ENCODE measurements around the gene PRSS27. TPM values are rescaled to one million over a fixed set of nuclear protein-coding genes. Genes with fewer than 3 reads are reported as not detected.

PRSS27 gene
- total and polyA plus RNA-seq, 2 of the 4 experiments (the other 2 are of a cell fraction): under 0.01 to 0.58 TPM

DNA sequence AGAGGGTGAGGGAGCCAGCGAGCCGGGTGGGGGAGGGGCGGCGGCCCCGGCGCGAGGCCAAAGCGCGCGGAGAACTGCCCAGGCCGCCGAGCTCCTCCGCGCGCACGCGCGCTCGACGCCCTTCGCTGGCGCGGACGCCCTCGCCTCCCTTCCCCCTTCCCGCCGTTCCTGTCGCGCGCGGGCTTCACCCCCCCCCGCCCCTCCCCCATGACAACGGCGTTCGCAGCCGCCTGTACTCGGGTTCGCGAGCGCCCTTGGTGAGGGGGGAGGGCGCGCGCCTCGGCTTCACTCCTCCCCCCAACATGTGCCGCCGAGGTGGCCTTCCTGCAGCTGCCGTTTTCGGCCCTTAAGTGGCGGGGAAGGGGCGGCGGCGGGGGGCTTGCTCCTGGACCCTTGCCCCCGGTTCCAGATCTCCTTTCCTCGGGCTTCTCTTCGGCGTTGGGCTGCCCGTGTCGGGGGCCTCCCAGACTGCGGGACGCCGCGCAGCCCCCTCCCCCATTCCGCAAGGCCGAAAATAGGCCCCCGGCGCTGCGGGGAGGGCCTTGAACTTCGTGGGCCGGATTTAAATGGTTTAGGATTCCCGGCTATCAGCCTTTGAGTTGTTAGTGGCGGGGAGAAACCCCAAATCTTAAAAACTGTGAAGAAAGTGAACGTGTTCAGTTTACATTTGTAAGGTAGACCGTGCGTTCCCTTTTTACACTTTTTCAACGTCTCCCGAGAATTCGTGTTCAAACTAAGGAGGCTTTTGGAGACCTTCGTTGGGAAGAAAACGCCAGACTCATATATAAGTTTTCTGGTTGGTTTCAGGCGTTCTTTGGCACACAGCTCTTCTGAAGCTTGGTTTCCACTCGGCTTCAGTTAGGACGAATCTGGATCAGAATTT lies 33.1 kb upstream of the PRSS27 start:
- peak overlapping the region; percentile 38 to 54; a peak in 3 of 4 replicates for H4K8ac ChIP-seq (ENCODE audit: low read depth in 2 of 2, low read length in 2 of 2)
- CTCF ChIA-PET: no interaction called here
- peak overlapping the region; percentile 86 for H3K23ac ChIP-seq (ENCODE audit: low read depth, low read length)
- peaks cover 14% of the 10 kb centered on the region for H3K9me1 ChIP-seq (ENCODE audit: insufficient read depth, low read length)
- POLR2A ChIA-PET (ENCODE audit: unreplicated experiment): interaction anchor here (0.6 to 1.4 kb wide), 5 partner anchors 10 to 1175 kb away, joined by 3 to 8 read pairs (median 4); no protein-coding TSS in a partner anchor
- no peak overlapping the region; the same call in none of the 2 replicates for H3K18ac ChIP-seq (ENCODE audit: low read depth, low read length)
- in situ Hi-C loops (cut with MboI; ENCODE audit: low sequenced_read_pairs): no loop called here
- no peak overlapping the region for H4K5ac ChIP-seq (ENCODE audit: low read depth, low read length)
- H2BK20ac ChIP-seq (ENCODE audit: low read depth, low read length): no peak overlapping the region
- H2AFZ ChIP-seq (replicated peaks; ENCODE audit: low read length, poor library complexity): peak overlapping the region; percentile 99
- H3K36me3 ChIP-seq (ENCODE audit: control insufficient read depth, insufficient read depth, low read length): peaks cover 17% of the 10 kb centered on the region
- H2BK15ac ChIP-seq (ENCODE audit: low read depth, low read length): no peak overlapping the region
- H3K56ac ChIP-seq (ENCODE audit: extremely low read depth, insufficient read depth, low read length): peak overlapping the region; percentile 80
- WGBS, 2 experiments (ENCODE audit: extremely low coverage in 2 of 2, insufficient read length in 1 of 2): 0% methylated on average over 2 of the region's 82 CpGs; no CpG with 5 or more reads in 1 of the 2 experiments
- H2BK5ac ChIP-seq (ENCODE audit: low read depth, low read length, poor library complexity, severe bottlenecking): peak overlapping the region; percentile 90
- H4K20me1 ChIP-seq (ENCODE audit: insufficient read depth, low read length): peaks cover 53% of the 10 kb centered on the region
- peak; percentile 69 for ATAC-seq (ENCODE audit: low read depth)
- peak overlapping the region; percentile 99 for H3K27ac ChIP-seq (ENCODE audit: insufficient read depth, low read length)
- BruUV-seq (replicated peaks): no TSS peak
- peak overlapping the region; percentile 88 for H3K4me3 ChIP-seq (ENCODE audit: insufficient read depth, low read depth, low read length)
- intact Hi-C loops (cut with micrococcal nuclease): loop anchor here (1.0 kb wide), 1 partner anchor 115 kb away; no protein-coding TSS in a partner anchor
- peak; percentile 77 for DNase-seq
- peaks cover 2% of the 10 kb centered on the region; the same call in 1 of the 2 replicates for H3K9me3 ChIP-seq (ENCODE audit: control insufficient read depth, insufficient read depth, low read length)
- H2AK5ac ChIP-seq (ENCODE audit: low read depth, low read length): peak overlapping the region; percentile 68
- no peaks in the 10 kb centered on the region for H3K27me3 ChIP-seq (ENCODE audit: control insufficient read depth, insufficient read depth, low read length)
- dilution Hi-C loops (cut with HindIII; ENCODE audit: low sequenced_read_pairs, unreplicated experiment): no loop called here
- TF ChIP-seq FOS (IDR thresholded peaks at IDR 0.05; ENCODE audit: low read depth, low read length): no peak
- no peak for TF ChIP-seq RCOR1 (IDR thresholded peaks at IDR 0.05; ENCODE audit: insufficient replicate concordance, low read length)
- no peak; the same call in 1 of the 2 replicates for TF ChIP-seq MXI1 (IDR thresholded peaks at IDR 0.05; ENCODE audit: borderline replicate concordance, low read depth, low read length)
- peak; percentile 11; the same call in 1 of the 2 replicates for TF ChIP-seq CHD1 (IDR thresholded peaks at IDR 0.05; ENCODE audit: low read depth, low read length)
- no peak for TF ChIP-seq CTCF (conservative IDR thresholded peaks at IDR 0.05; ENCODE audit: low read depth, low read length)
- TF ChIP-seq POLR2A (IDR thresholded peaks at IDR 0.05; ENCODE audit: low read depth, low read length): 0 out of 2 replicates have a peak, but pooled peaks have one; percentile 53
- H3K79me1 ChIP-seq (ENCODE audit: low read depth in 1 of 2, low read length in 2 of 2): peaks cover 15 to 54% of the 10 kb centered on the region in 2 experiments
- no peak overlapping the region for H2BK120ac ChIP-seq (ENCODE audit: low read depth, low read length)
- peak overlapping the region; percentile 34 for H3K4ac ChIP-seq (ENCODE audit: low read depth, low read length)
- peak overlapping the region; percentile 99 for H3K4me2 ChIP-seq (ENCODE audit: low read depth, low read length)
- H3K14ac ChIP-seq (replicated peaks; ENCODE audit: low read depth, low read length): peak overlapping the region; percentile 95
- H2AK9ac ChIP-seq (replicated peaks; ENCODE audit: low read depth, low read length, poor library complexity): peak overlapping the region; percentile 98
- H3K4me1 ChIP-seq (ENCODE audit: control insufficient read depth, insufficient read depth, low read length): peaks cover 9% of the 10 kb centered on the region
- peak overlapping the region; percentile 29; the same call in 1 of the 2 replicates for H4K91ac ChIP-seq (ENCODE audit: insufficient read depth, low read depth, low read length)
- H3K9ac ChIP-seq (ENCODE audit: low read depth, low read length): peak overlapping the region; percentile 97
